Measurements from ENCODE around the gene RRP36. TPM values are rescaled to one million over a fixed set of nuclear protein-coding genes. Genes with fewer than 3 reads are reported as not detected.

Gene RRP36
- total RNA-seq, 1 donor from 2014 or later, result 34.6 TPM

DNA sequence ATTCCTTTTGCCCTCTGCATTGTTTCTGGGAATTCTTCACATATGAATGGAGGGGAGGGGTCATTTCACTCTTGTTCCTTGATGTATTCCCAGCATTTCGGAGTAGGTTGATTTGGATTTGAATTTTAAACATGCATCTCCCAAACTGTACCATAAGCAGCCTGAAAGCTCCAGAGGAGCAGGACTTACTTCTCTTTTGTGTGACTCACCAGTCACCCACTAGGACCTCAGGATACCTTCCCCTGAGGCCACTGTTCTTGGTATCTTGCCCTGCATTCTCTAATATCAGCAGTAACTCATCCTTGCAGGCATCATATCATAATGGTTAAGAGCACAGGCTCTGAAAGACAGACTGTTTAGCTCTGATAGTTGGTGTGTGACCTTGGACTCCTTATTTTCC lies 37.1 kb downstream of the RRP36 start:
- ATAC-seq, result no peak
- DNase-seq (ENCODE audit: low spot score), result no peak
- intact Hi-C loops (cut with DNase I), result no loop called here

DNA sequence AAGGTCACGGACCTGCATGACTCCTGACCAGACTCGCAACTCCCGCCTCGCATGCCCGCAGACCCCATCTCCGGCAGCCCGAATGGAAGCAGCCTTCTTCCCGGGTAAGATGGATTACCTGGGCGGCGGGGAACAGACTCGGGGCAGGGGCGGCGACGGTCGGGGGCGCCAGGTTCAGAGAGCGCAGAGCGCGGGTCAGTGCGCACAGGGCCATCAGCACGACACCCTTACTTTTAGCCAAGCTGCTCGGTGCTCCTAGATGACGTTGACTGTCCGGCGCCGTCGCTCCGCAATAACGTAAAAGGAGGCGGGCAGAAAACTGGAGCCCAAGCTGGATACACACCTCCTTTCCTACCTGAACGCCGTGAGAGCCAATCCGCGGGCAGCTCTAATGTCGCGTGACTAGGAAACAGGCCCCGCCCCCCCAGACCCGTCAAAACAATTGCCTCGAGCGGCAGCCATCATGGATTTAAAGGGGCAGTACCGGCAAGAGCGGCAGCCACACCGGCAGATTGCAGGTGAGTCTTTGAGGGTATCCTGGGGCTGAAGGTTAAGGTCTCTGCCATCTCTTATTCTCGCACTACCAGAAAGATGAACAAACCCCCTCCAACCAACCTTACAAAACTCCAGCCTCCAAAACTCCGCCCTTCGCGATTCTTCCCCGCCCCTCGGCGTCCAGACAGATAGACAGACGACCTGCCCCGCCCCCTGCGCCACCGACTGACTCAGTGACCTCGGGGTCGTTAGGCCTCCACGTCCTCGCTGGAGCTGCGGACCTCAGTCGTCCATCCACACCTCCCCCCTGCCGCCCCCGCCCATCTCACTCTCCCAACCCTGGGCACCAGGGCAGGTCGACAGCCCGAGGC lies 38.0 kb downstream of the RRP36 start, which contains the start of the genes KLC4 and MRPL2:
Gene KLC4 (plus strand): TSS at position 464 of the 866 bp plus-strand sequence. CDS start 1,705 bp downstream, outside the sequence.
Gene MRPL2 (minus strand): TSS at position 267 of the 866 bp plus-strand sequence. CDS start 53 bp downstream, at position 214.
- DNase-seq (ENCODE audit: low spot score), result peak; percentile 98
- intact Hi-C loops (cut with DNase I), result no loop called here
- ATAC-seq, result peak; percentile 98

DNA sequence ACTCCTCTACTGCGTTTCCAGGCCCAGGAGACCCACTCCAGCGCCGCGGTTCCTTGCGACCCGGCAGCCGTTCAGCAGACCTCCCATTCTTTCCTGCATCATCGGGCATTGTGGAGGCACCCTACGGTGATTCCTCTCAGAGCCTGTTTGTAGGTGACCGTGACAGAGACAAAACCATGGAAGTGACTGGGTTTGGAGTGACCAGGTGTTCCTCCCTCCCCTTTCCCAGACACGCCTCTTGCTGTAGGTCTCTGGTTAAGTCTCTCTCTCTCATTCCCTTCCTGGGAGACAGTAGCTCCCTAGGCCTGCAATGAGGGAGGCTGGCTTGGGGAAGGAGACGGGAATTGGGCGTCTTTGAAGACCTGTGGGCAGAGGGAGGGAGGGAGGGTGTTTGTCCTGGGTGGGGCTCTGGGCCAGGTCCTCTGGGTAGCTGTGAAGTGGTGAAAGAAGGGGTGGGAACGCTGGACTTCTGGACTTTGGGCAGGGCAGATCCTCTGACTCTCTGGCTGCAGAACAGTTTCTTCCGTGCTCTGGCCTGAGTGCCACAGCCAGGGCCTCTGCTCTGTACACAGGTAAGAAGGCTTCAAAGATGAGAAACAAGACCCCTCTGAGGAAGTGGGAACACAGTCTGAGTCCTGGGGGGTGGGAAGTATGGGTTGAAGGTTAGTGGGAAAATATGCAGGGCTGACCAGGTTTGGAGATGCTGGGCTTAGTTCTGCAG lies 38.8 kb downstream of the RRP36 start:
- DNase-seq (ENCODE audit: low spot score), result no peak

DNA sequence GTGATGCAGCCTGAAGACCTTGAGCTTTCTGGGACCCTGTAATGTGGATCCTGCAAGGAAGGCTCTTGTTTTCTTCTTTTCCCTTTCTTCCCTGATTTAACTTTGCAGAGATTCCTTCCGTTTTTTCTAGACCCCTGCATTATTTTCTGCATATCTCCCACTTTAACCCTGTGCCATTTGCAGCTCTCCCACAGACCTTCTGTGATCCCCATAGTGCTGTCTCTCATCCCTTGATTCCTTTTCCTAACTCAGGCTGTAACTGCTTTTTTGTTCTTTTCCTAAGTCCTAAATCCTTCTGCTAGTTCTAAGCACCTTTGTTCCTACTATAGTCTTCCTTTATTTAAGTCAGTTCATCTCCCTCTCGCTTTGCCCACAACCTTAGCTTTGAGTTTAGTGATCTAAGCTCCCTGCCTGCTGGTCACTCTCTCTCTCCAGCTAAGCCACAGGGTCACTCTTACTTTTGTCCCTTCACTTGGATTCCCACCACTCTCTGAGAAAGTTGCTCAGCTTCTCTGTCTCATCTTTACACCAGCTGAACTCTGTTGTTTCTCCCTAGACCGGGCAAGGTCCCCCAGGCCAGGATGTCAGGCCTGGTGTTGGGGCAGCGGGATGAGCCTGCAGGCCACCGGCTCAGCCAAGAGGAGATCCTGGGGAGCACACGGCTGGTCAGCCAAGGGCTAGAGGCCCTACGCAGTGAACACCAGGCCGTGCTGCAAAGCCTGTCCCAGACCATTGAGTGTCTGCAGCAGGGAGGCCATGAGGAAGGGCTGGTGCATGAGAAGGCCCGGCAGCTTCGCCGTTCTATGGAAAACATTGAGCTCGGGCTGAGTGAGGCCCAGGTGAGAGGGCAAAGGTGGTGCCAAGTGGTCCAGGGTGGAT lies 39.6 kb downstream of the RRP36 start:
- DNase-seq (ENCODE audit: low spot score), result no peak
- intact Hi-C loops (cut with DNase I), result no loop called here
- no peak for ATAC-seq

More for the DNA sequence above, 38.8 kb downstream of the RRP36 start:
- ATAC-seq, result peak; percentile 2
- intact Hi-C loops (cut with DNase I), result no loop called here

DNA sequence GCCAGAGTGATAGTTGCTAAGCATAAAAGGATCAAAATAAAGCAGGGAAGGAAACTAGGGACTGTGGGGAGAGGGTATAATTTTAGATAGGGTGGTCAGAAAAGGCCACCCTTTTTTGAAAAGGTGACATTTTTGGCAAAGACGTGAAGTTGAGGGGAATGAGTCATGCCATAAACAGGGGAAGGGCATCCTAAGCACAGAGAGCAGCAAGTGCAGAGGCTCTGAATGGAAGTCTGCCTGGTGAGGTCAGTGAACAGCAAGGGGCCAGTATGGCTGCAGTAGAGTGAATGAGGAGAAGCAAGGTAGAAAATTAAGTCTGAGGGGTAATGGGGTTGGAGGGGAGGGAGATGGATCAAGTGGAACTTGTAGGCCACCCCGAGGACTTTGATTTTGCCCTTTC lies 40.4 kb downstream of the RRP36 start:
- DNase-seq (ENCODE audit: low spot score) (no peak), ATAC-seq (no peak)
- intact Hi-C loops (cut with DNase I), result no loop called here

DNA sequence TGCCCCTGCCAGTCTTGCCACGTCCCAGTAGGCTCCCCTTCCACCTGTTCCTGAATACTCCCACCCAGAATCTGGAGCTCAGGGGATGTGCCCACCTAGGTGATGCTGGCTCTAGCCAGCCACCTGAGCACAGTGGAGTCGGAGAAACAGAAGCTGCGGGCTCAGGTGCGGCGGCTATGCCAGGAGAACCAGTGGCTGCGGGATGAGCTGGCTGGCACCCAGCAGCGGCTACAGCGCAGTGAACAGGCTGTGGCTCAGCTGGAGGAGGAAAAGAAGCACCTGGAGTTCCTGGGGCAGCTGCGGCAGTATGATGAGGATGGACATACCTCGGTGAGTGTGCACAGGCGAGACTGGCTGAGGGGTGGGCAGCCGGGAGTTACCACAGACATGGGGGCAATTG lies 41.4 kb downstream of the RRP36 start:
- DNase-seq (ENCODE audit: low spot score) (no peak), ATAC-seq (no peak)
- intact Hi-C loops (cut with DNase I), result no loop called here

DNA sequence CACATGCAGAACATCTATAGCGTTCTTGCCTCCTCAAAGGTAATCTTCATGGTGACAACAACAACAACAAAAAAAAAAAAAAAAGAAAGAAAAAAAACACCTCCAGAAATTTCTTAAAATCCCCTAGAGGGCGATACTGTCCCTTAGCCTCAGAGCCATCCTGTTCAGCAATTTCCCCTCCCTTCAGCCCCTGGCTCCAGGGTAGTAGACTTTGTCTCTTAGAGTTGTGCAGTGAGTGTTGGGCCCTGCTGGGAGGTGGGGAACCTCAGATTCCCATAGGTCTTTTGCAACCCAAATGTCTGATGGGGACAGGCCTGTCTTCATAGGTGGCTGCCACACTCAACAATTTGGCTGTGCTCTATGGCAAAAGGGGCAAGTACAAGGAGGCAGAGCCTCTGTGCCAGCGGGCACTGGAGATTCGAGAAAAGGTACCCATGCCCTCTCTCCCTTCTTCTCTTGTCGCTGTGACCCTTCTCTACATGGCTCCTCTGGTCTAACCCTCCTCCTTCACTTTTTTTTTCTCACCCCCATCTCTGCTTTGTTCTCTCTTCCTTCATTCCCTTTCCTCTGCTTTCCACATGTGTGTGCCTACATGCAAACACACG lies 48.7 kb downstream of the RRP36 start:
- ATAC-seq, result peak; percentile 39
- intact Hi-C loops (cut with DNase I), result no loop called here
- no peak for DNase-seq (ENCODE audit: low spot score)

DNA sequence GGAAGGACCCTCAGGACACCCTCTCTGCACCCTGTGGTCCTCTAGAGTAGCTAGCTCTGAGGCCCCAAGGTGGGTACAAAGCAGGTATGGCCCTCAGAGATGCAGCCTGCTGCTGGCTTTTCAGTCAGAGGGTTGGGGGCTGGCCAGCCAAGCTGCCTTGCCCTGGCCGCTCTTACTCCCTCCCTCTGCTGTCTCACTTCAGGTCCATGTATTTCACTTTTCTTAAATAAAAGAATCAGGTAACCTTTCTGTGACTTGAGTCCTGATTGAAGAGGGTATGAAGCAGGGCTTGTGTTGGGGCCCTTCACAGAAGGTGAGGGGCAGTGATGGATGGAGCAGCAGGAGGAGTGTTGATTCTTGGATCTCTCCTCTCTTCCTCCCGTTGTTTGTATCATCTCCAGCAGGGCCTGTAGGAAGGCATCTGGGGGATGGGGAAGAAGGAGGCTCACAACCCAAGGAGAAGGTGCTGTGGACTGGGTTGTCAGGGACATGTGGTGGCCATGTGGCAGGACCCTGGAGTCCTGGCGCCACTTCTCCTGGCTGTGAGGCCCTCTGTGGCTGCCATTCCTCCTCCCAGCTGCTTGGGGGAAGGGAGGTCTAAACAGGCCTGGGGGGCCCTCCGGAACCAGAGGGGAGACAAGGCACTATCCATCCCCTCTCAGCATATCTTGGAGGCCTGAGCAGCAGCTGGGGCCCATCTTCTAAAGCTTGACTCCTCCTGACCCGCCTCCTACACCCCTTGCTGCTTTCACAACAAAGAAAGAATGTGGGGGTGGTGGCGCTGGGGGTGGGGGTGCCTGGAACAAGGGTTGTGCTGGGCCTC lies 53.6 kb downstream of the RRP36 start:
- intact Hi-C loops (cut with DNase I), result no loop called here

DNA sequence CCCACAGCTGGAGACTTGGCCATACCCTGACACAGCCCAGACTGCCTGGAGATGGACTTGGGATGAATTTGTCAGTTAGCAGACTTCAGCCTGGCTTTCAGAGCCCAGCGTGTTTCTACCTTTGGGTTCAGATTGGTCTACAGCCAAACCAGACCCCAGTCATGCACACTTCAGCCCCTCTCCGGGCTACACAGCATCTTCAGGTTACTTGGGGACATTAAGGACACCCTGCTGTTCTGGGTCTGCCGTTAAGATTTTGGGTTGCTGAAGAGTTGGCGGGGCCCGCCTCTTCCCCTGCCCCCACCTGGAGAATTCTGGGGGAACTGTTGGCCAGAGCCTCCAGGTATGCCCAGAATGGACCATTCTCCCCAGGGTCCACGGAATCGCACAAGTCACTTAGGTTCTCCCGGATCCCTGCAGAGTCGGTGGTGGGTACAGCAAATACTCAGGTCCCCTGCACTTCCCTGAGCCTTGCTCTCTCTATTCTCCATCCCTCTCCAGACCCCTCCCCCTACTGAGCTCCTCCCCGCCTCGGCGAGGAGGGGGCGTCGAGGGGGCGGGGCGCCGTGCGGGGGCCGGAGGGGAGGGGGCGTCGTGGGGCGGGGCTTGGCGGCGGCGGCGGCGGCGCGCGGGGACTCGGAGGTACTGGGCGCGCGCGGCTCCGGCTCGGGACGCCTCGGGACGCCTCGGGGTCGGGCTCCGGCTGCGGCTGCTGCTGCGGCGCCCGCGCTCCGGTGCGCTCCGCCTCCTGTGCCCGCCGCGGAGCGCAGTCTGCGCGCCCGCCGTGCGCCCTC lies 54.4 kb downstream of the RRP36 start, which contains the start of gene PTK7:
Gene PTK7 (plus strand): TSS at position 645 of the 794 bp plus-strand sequence. CDS start 175 bp downstream, outside the sequence.
- DNase-seq (ENCODE audit: low spot score) (peak; percentile 64), ATAC-seq (peak; percentile 75)
- intact Hi-C loops (cut with DNase I), result no loop called here

More for the DNA sequence above, 53.6 kb downstream of the RRP36 start:
- DNase-seq (ENCODE audit: low spot score) (no peak), ATAC-seq (peak; percentile 3)

DNA sequence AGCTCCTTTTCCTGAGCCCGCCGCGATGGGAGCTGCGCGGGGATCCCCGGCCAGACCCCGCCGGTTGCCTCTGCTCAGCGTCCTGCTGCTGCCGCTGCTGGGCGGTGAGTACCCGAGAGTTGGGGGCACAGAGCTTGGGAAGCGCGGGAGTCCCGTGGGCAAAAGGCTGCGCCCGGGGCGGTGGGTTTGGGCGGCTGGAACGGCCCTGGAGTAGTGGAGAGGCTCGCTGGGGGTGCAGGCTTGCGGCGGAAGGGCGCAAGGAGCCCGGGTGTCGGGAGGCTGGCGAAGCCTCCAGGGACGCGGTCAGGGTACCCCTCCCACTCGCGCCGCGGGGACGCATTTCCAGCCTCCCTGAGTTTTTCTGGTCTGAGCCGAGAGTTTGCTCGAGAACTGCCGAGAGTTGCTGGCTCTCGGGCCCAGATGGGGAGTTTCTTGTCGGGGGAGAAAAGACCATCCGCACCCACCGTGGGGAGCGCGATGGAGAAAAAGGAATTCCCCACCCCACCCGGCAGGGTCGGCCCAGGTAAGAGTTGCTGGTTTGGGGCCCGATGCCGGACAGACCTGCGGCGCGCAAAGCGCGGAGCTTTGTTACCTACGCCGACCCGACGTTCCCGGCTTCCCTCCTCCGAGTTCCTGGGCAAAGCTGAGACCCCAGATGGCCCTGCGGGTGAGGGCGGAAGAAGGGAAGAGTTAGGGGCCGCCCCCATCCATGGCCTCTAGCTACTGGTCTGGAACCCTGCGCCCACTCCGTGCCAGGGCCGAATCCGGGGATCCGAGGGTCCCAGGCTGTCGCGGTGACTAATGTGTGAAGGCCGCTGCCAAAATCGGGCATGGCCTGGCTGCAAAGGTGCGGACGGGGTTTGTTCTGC lies 55.3 kb downstream of the RRP36 start:
- no peak for DNase-seq (ENCODE audit: low spot score)
- intact Hi-C loops (cut with DNase I), result no loop called here
- ATAC-seq, result peak; percentile 23

DNA sequence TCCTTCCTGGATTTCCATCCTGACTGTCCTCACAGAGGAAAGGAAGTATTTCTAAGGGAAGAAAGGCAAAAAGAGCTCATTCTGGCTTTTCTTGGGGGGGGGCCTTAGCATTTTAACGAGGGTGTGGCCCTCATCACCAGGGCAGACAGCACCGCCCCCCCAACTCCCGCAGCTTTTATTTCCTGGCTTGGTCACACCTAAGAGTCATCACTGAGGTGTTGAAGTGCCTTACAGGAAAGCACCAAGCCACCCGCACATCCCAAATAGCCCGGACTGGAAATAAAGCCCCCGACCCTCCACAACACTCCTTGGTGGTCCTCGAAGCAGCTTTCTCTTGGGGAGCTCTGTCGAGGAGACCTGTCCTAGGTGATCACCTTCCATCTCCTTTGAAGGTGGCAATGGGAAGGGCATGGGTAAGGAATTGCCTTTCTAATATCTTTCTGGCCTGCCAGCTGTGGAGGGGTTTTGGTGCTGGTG lies 55.9 kb downstream of the RRP36 start:
- intact Hi-C loops (cut with DNase I), result no loop called here
- ATAC-seq, result no peak
- DNase-seq (ENCODE audit: low spot score), result no peak

DNA sequence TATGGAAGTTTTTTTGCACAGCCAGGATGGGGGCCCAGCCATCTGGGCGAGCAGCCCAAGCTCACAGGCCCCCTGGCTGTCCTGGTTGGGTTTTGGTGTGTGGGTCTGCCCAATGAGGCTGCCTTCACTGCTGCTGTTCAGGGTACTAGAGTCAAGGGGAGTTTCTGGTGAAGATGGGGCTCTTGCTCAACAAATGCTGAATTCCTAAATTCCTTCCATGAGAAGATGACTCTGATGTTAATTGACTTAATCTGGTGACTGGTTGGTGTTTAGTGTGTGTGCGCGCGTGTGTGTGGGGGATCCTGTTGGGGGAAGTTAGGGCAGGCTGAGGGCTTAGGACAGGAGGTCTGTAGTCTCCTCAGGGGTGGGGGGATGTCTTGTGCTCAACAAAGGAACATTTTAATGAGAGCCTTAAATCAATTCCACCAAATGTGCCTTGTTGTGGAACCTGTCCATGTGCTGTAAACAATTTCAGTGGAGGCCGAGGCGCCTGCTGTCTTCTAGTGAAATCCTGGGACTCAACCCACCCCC lies 56.6 kb downstream of the RRP36 start:
- ATAC-seq (no peak), DNase-seq (ENCODE audit: low spot score) (no peak)
- intact Hi-C loops (cut with DNase I), result no loop called here

DNA sequence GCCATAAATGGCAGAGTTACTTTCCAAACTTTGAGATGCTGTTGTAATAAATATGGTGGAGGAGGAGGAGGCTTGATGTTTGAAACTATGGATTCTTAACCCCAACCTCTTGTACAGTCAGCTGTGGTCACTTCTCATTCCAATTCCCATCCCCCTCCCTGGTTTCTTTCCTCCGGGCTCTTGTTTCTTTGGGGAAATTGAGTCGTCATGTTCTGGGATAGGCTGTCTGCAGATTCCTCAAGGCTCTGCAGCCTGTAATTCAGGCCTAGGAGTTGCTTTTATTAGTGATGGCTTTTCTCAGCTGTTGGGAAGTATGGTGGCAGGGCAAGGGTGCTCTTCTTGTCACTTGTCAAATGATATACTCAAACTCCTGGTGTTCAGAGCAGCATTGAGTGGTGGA lies 57.3 kb downstream of the RRP36 start:
- DNase-seq (ENCODE audit: low spot score) (no peak), ATAC-seq (no peak)
- intact Hi-C loops (cut with DNase I), result no loop called here
